ENCODE measurements around the gene FNIP2. TPM values are rescaled to one million over a fixed set of nuclear protein-coding genes. Genes with fewer than 3 reads are reported as not detected.

Gene FNIP2
- total and polyA plus RNA-seq, 2 donors (not counting 1 experiment from before 2014, with no cell fraction given): 16.9 to 36.8 TPM

GRCh38 chr4:158912806-158913205 is 144.0 kb downstream of the FNIP2 start:
- H3K9ac ChIP-seq (ENCODE audit: insufficient read depth, low read length): no peak overlapping the region
- no peak overlapping the region for H3K4me3 ChIP-seq (replicated peaks in 1 of 4; ENCODE audit: control extremely low read depth in 1 of 4, insufficient read depth in 1 of 4, low read depth in 3 of 4, low read length in 4 of 4)
- no peak overlapping the region for H3K27ac ChIP-seq (ENCODE audit: insufficient read depth, low read length)
- peak; percentile 38 to 54 for DNase-seq (ENCODE audit: low read depth in 2 of 2)
- no peak for TF ChIP-seq CTCF (conservative IDR thresholded peaks at IDR 0.05 in 1 of 2, IDR thresholded peaks at IDR 0.05 in 1 of 2; ENCODE audit: low read depth in 1 of 2, low read length in 2 of 2)
- no peak for TF ChIP-seq EZH2 (IDR thresholded peaks at IDR 0.05; ENCODE audit: low read length, missing control alignments)
- no peaks in the 10 kb centered on the region for H3K36me3 ChIP-seq (ENCODE audit: control insufficient read depth, insufficient read depth, low read length)
- H3K4me2 ChIP-seq (ENCODE audit: extremely low read depth, insufficient read depth, low read length): no peak overlapping the region
- no peaks in the 10 kb centered on the region for H3K27me3 ChIP-seq (ENCODE audit: control insufficient read depth, insufficient read depth, low read length)
- no peaks in the 10 kb centered on the region for H3K9me3 ChIP-seq (ENCODE audit: control insufficient read depth, insufficient read depth, low read depth, low read length)
- no peaks in the 10 kb centered on the region for H3K79me2 ChIP-seq (ENCODE audit: control insufficient read depth, insufficient read depth, low read length)
- peaks cover 10% of the 10 kb centered on the region for H3K4me1 ChIP-seq (ENCODE audit: control insufficient read depth, extremely low read depth, insufficient read depth, low read length)
- H4K20me1 ChIP-seq (ENCODE audit: control insufficient read depth, extremely low read depth, insufficient read depth, low read length): no peaks in the 10 kb centered on the region
- no peak overlapping the region for H2AFZ ChIP-seq (ENCODE audit: low read length)

DNA sequence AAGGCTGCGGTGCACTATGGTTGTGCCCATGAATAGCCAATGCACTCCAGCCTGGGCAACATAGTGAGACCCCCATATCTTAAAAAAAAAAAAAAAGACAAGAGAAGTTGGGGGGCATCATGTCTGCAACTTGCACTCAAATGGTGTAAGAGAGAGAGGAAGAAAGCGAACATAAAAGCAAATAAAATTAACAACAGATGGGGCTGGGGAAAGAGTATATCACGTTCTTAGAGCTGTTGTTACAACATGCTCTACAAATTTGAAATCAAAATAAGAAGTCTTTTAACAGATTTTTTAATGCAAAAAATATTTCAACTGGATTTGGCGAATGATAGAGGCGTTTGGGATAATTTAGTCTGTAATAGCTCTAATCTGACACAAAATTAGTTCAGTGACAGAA is 144.9 kb downstream of the FNIP2 start:
- no peak for TF ChIP-seq EZH2 (IDR thresholded peaks at IDR 0.05; ENCODE audit: low read length, missing control alignments)
- TF ChIP-seq CTCF (conservative IDR thresholded peaks at IDR 0.05 in 1 of 2, IDR thresholded peaks at IDR 0.05 in 1 of 2; ENCODE audit: low read depth in 1 of 2, low read length in 2 of 2): no peak

DNA sequence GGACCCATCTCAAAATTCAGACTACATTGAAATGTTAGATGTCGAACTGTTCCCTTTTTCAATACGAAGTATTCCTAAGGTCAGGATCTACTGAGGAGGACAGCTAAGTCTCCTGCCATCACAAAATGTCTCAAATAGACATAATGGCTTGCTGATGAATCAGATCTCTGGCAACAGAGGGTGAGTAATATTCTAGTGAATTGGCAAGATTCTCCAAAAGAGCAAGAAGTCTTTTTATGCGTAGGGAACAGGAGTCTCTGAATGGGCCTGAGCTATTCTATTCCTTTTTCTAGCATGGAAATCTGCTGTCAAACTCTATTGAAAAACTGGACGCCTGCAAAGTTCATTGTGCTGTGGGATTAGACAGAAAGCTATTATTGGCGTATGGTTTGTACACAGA is 145.4 kb downstream of the FNIP2 start:
- Histone ChIP-seq H3K36me3 (ENCODE audit: control insufficient read depth, insufficient read depth, low read length) (no peaks in the 10 kb centered on the region), H3K27ac (ENCODE audit: insufficient read depth, low read length) (no peak overlapping the region), H3K4me2 (ENCODE audit: extremely low read depth, insufficient read depth, low read length) (peak overlapping the region; percentile 58), H3K79me2 (ENCODE audit: control insufficient read depth, insufficient read depth, low read length) (no peaks in the 10 kb centered on the region), H3K9me3 (ENCODE audit: control insufficient read depth, insufficient read depth, low read depth, low read length) (no peaks in the 10 kb centered on the region), H3K9ac (ENCODE audit: insufficient read depth, low read length) (no peak overlapping the region), H4K20me1 (ENCODE audit: control insufficient read depth, extremely low read depth, insufficient read depth, low read length) (no peaks in the 10 kb centered on the region), H2AFZ (ENCODE audit: low read length) (no peak overlapping the region), H3K4me1 (ENCODE audit: control insufficient read depth, extremely low read depth, insufficient read depth, low read length) (peaks cover 10% of the 10 kb centered on the region), H3K27me3 (ENCODE audit: control insufficient read depth, insufficient read depth, low read length) (no peaks in the 10 kb centered on the region), H3K4me3 (replicated peaks in 1 of 4; ENCODE audit: control extremely low read depth in 1 of 4, insufficient read depth in 1 of 4, low read depth in 3 of 4, low read length in 4 of 4) (no peak overlapping the region)
- DNase-seq (ENCODE audit: low read depth in 2 of 2): peak; percentile 74 to 89
- TF ChIP-seq CTCF (conservative IDR thresholded peaks at IDR 0.05 in 1 of 2, IDR thresholded peaks at IDR 0.05 in 1 of 2; ENCODE audit: low read depth in 1 of 2, low read length in 2 of 2): no peak
- no peak for TF ChIP-seq EZH2 (IDR thresholded peaks at IDR 0.05; ENCODE audit: low read length, missing control alignments)

More for the DNA sequence above, 144.9 kb downstream of the FNIP2 start:
- H3K27me3 ChIP-seq (ENCODE audit: control insufficient read depth, insufficient read depth, low read length): no peaks in the 10 kb centered on the region
- H3K9ac ChIP-seq (ENCODE audit: insufficient read depth, low read length): no peak overlapping the region
- H4K20me1 ChIP-seq (ENCODE audit: control insufficient read depth, extremely low read depth, insufficient read depth, low read length): no peaks in the 10 kb centered on the region
- no peaks in the 10 kb centered on the region for H3K9me3 ChIP-seq (ENCODE audit: control insufficient read depth, insufficient read depth, low read depth, low read length)
- H3K36me3 ChIP-seq (ENCODE audit: control insufficient read depth, insufficient read depth, low read length): no peaks in the 10 kb centered on the region
- no peak for DNase-seq (ENCODE audit: low read depth in 2 of 2)
- H3K27ac ChIP-seq (ENCODE audit: insufficient read depth, low read length): no peak overlapping the region
- no peak overlapping the region for H3K4me3 ChIP-seq (replicated peaks in 1 of 4; ENCODE audit: control extremely low read depth in 1 of 4, insufficient read depth in 1 of 4, low read depth in 3 of 4, low read length in 4 of 4)
- H3K79me2 ChIP-seq (ENCODE audit: control insufficient read depth, insufficient read depth, low read length): no peaks in the 10 kb centered on the region
- peaks cover 10% of the 10 kb centered on the region for H3K4me1 ChIP-seq (ENCODE audit: control insufficient read depth, extremely low read depth, insufficient read depth, low read length)
- H2AFZ ChIP-seq (ENCODE audit: low read length): no peak overlapping the region
- peak overlapping the region; percentile 58 for H3K4me2 ChIP-seq (ENCODE audit: extremely low read depth, insufficient read depth, low read length)
